Activated effector memory CD4-positive, alpha-beta T cell treated with Interleukin-2 at 50 U/mL for 16 hours (primary cell): Measurements from ENCODE around the gene MED27.
"Not testable (repeated sequence)": the region's sequence is repeated elsewhere in the genome, so short reads cannot be mapped to it uniquely, and the experiment has no call there.

ENCODE experiments used
- DNase-seq: peaks from one replicate; pipeline ENCODE4 v3.0.0-alpha.2; 2020

The MED27 gene

GRCh38 chr9:132074736-132075135 lies 4.9 kb downstream of the MED27 start:
- no peak for DNase-seq

GRCh38 chr9:132071847-132072507 lies 7.7 kb downstream of the MED27 start:
- no peak for DNase-seq

GRCh38 chr9:132069046-132069898 lies 10.4 kb downstream of the MED27 start:
- no peak for DNase-seq

GRCh38 chr9:132068605-132069004 lies 11.1 kb downstream of the MED27 start:
- DNase-seq, result no peak

GRCh38 chr9:132066511-132066910 lies 13.2 kb downstream of the MED27 start:
- DNase-seq, result no peak

GRCh38 chr9:132066057-132066456 lies 13.6 kb downstream of the MED27 start:
- DNase-seq, result no peak

GRCh38 chr9:132063281-132063680 lies 16.4 kb downstream of the MED27 start:
- no peak for DNase-seq

GRCh38 chr9:132062806-132063205 lies 16.9 kb downstream of the MED27 start:
- no peak for DNase-seq

- DNase-seq, result no peak
Observed at GRCh38 chr9:132061526-132061925, 18.1 kb downstream of the MED27 start.

GRCh38 chr9:132059361-132059760 lies 20.3 kb downstream of the MED27 start:
- DNase-seq, result no peak

GRCh38 chr9:132058226-132058625 lies 21.4 kb downstream of the MED27 start:
- DNase-seq, result not testable (repeated sequence)

GRCh38 chr9:132056717-132057560 lies 22.7 kb downstream of the MED27 start:
- no peak for DNase-seq

GRCh38 chr9:132055756-132056155 lies 23.9 kb downstream of the MED27 start:
- no peak for DNase-seq

- DNase-seq, result no peak
Observed at GRCh38 chr9:132054024-132054423, 25.6 kb downstream of the MED27 start.

- DNase-seq, result no peak
Observed at GRCh38 chr9:132049900-132050299, 29.8 kb downstream of the MED27 start.

- DNase-seq, result no peak
Observed at GRCh38 chr9:132049323-132049882, 30.3 kb downstream of the MED27 start.

- DNase-seq, result no peak
Observed at GRCh38 chr9:132048201-132048600, 31.5 kb downstream of the MED27 start.

- DNase-seq, result no peak
Observed at GRCh38 chr9:132046456-132046855, 33.2 kb downstream of the MED27 start.

- DNase-seq, result no peak
Observed at GRCh38 chr9:132044176-132044875, 35.3 kb downstream of the MED27 start.

- no peak for DNase-seq
Observed at GRCh38 chr9:132043708-132044107, 36.0 kb downstream of the MED27 start.

- DNase-seq, result no peak
Observed at GRCh38 chr9:132042324-132042723, 37.3 kb downstream of the MED27 start.

- no peak for DNase-seq
Observed at GRCh38 chr9:132041798-132042197, 37.9 kb downstream of the MED27 start.
